Ishikawa (cell line): Measurements from ENCODE around the gene PLCB1.

ENCODE experiments used
- CEBPB ChIP-seq: IDR thresholded peaks from 2 replicates; pipeline ENCODE4 v1.6.1; 2012
- CREB1 ChIP-seq: IDR thresholded peaks from 2 replicates; pipeline ENCODE4 v1.6.1; 2012; ENCODE audit warnings: low read depth
- EGR1 ChIP-seq: IDR thresholded peaks from 2 replicates; pipeline ENCODE4 v1.6.1; 2012
- EP300 ChIP-seq: IDR thresholded peaks from 2 replicates; pipeline ENCODE4 v1.6.1; 2012; ENCODE audit warnings: borderline replicate concordance
- FOXM1 ChIP-seq: IDR thresholded peaks from 2 replicates; pipeline ENCODE4 v1.6.1; 2012; ENCODE audit warnings: low read depth, borderline replicate concordance
- MAX ChIP-seq: IDR thresholded peaks from 2 replicates; pipeline ENCODE4 v1.6.1; 2012
- NFIC ChIP-seq: IDR thresholded peaks from 2 replicates; pipeline ENCODE4 v1.6.1; 2012
- RAD21 ChIP-seq: IDR thresholded peaks from 2 replicates; pipeline ENCODE4 v1.6.1; 2012; ENCODE audit warnings: low read depth
- REST ChIP-seq: IDR thresholded peaks from 2 replicates; pipeline ENCODE4 v1.6.1; 2012; ENCODE audit warnings: low read depth, mild to moderate bottlenecking
- TAF1 ChIP-seq: IDR thresholded peaks from 2 replicates; pipeline ENCODE4 v1.6.1; 2012; ENCODE audit warnings: low read depth, mild to moderate bottlenecking
- TCF12 ChIP-seq: IDR thresholded peaks from 2 replicates; pipeline ENCODE4 v1.6.1; 2012; ENCODE audit warnings: low read depth
- TEAD4 ChIP-seq: IDR thresholded peaks from 2 replicates; pipeline ENCODE4 v1.6.1; 2012
- USF1 ChIP-seq: IDR thresholded peaks from 2 replicates; pipeline ENCODE4 v1.6.1; 2012
- YY1 ChIP-seq: IDR thresholded peaks from 2 replicates; pipeline ENCODE4 v1.6.1; 2012; ENCODE audit warnings: low read depth
- ZBTB7A ChIP-seq: IDR thresholded peaks from 2 replicates; pipeline ENCODE4 v1.6.1; 2012; ENCODE audit warnings: low read depth

PLCB1 gene

DNA sequence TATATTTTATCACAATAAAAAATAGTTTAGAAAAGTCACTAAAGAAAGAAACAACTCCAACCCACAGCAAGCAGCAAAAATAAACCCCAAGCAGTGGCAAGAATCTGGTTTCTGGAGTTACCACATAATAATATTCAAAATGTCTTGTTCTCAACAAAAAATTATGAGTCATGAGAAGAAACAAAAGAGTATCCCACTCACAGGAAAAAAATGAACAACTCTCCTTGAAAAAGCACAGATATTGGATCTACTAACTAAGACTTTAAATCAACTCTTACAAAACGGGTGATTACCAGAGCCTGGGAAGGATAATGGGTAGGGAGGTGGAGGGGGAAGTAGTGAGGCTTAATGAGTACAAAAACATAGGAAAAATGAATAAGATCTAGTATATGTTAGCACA lies 425.6 kb downstream of the PLCB1 start:
- TF ChIP-seq FOXM1, result no peak
- TF ChIP-seq MAX, result no peak
- TF ChIP-seq USF1, result no peak
- TF ChIP-seq TCF12, result no peak

GRCh38 chr20:8562356-8562755 lies 430.3 kb downstream of the PLCB1 start:
- TF ChIP-seq ZBTB7A (no peak), USF1 (no peak), TEAD4 (no peak), NFIC (no peak), TCF12 (no peak), CEBPB (no peak), EGR1 (no peak), FOXM1 (no peak), REST (no peak), TAF1 (no peak), MAX (no peak), RAD21 (no peak)

DNA sequence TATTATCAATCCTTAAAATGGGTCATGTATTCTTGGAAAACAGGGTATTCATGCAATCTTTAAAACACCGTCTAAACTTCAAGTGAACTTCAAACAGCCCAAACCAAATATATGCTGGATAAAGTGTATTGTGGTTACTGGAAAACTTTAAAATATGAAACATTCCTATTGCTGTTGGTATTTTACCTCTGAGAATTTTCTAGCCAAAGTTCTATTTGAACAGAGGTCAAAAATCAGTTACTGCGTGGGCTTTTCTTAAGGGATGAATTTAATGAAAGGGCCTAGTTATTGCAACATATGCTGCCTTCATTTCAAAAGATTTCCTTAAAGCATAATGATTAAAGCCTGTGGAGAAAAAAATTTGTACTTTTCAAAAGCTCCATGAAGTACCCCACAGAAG lies 436.0 kb downstream of the PLCB1 start:
- TF ChIP-seq TAF1 (no peak), TCF12 (no peak), MAX (no peak), CEBPB (no peak), YY1 (no peak), RAD21 (no peak), REST (no peak), CREB1 (no peak), EP300 (no peak), EGR1 (no peak), NFIC (no peak), USF1 (no peak), FOXM1 (no peak)

- TF ChIP-seq TEAD4 (no peak), TCF12 (no peak), NFIC (no peak), TAF1 (no peak), CREB1 (no peak), EP300 (no peak), REST (no peak), USF1 (no peak)
Measured at GRCh38 chr20:8569766-8570165, 437.7 kb downstream of the PLCB1 start.
